Measurements from ENCODE around the gene ZNF865.

Gene ZNF865

DNA sequence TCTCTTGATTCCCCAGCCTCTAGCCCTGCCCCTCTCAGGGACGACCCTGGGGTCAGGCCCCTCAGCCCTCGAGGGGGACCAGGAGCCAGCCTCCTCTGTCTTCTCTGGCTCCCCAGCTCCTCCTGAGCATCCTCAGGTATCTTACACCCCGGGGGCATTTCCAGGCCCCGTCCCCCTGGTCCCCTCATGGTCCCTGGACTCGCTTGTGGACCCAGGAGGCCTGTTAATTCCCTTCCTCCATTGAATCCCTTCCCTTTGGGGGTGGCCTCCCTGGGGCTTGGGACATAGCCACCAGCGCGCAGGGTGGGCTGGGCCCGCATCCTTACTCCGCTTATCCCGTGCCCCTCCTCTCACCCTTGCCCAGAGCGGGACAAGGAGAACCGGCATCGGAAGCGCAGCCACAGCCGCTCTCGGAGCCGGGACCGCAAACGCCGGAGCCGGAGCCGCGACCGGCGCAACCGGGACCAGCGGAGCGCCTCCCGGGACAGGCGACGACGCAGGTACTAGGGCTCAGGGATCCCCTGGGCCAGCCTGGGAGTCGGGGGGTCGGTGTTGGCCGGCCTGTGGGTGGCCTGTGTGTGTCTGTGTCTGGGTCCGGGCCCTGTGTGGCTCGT is 53.5 kb downstream of the ZNF865 start:
- DNase-seq (ENCODE audit: low read depth in 2 of 2) = no peak

DNA sequence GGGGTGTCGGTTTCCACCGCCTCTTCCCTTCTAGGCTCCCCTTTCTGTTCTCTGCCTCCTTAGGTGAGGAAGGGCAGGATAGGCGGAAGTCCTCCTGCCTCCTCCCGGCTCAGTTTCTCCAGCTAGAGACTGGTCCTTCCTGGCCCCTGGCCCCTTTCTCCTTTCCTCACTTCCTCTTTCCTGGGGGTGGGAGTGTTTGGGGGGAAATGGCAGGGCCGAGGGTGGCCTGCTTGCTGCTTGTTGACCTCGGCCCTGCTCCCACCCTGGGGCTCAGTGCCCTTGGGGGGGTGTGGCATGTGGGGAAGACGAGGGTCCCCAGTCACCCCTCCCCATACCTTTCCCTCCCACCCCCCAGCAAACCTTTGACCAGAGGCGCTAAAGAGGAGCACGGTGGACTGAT is 54.4 kb downstream of the ZNF865 start:
- no peak for DNase-seq (ENCODE audit: low read depth in 2 of 2)

DNA sequence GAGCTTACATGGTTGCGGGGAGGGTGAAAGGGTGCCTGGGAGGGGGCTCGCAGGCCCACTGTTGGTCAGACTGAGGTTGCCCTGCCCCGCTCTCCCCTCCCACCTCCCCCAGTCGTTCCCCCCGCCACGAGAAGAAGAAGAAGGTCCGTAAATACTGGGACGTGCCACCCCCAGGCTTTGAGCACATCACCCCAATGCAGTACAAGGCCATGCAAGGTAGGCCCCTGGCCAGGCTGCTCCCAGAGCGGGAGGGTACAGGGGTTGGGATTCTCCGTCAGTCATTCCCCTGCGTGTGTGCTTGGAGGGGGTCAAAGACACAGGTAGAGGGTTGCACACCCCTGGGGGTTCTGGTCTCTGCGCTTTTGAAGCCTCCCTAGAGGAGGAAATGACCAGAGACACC is 55.0 kb downstream of the ZNF865 start:
- no peak for DNase-seq (ENCODE audit: low read depth in 2 of 2)

DNA sequence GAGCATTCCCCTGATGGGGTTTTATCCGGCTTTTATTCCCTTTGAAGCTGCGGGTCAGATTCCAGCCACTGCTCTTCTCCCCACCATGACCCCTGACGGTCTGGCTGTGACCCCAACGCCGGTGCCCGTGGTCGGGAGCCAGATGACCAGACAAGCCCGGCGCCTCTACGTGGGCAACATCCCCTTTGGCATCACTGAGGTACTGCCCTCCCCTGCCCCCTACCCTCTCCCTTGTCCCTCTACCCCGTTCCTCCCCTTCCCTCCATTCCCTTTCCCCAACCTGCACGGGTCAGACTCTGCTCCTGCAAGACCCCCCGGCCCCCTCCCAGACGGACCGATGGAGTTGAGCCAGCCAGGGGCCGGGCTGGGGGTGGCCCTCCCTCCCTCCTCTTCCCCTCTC is 55.5 kb downstream of the ZNF865 start:
- no peak for DNase-seq (ENCODE audit: low read depth in 2 of 2)

DNA sequence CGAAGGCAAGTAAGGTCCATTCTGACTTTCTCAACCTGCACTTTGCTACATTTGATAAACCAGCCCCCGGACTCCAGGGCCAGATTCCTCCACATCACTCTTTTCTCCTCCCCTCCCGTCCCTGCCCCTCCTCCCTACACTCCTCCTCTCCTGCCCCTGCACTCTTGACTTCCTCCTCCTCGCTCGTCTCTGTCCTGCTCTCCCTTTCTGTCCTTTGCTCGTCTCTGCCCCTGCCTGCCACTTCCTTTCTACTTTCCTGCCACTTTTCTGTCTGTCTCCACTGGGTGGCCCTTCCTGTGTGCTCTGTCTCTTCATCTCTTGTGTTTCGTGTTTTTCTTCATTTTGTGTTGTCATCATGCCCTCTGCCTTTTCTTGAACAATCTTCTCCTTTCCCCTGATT is 56.4 kb downstream of the ZNF865 start:
- DNase-seq (ENCODE audit: low read depth in 2 of 2) = no peak

DNA sequence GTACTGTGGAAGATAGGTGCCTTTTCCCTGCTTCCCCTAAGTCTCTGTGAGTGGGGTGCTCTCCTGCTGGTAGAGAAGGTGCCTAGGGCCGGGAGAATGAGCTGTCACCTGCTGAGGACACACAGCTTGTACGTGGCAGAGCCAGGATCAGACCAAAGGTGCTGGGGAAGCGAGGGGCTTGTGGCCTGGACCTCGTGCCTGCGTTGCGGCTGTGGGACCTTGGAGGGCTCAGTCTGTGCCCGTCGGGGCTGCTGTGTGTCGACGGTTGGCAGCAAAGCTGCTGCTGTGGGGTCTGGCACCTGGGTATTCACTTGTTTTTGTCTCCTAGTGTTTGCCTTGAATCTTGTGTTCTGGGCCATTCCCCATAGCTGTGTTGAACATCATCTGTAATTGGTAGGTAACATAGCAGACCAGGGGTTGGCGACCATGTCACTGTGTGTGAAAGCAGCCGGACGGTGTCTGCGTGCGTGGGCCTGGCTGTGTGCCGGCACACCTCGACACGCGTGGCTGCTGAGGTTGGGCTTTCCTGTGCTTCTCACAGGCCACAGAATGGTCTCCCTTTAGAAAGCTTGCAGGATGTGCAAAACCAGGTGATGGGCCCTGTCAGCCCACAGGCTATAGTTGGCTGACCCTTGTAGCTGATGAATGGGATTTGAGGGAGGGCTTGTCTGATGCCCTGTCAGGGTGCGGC is 58.5 kb downstream of the ZNF865 start:
- no peak for DNase-seq (ENCODE audit: low read depth in 2 of 2)

DNA sequence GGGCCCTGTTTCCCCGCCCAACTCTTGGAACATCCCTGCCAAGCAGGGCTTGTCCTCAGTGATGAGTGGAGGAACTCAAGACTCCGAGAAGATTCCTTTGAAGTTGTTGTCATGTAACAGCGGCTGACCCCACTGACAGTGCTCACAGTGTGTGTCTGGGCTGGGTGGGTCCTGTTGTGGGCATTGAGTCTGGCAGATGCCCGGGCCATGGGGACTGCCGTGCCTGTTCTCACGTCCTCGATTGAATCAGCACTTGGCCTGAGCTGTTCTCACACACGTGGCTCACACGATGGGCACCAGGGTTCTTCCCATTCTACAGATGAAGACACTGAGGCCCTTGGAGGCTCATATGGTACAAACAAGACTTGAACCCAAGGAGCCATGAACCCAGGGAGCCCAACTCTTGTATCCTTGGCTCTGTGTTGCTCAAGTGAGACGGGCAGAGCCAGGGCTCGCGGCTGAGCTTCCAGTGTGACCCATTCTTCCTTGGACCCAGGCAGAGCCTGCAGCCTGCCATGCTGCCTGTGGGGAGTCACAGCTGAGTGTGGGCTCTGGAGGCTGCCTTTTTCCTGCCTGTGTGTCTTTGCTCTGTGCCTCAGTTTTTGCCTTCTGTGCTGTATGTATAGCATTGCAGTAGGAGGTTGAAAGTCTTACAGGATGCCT is 61.0 kb downstream of the ZNF865 start:
- no peak for DNase-seq (ENCODE audit: low read depth in 2 of 2)

Data from stimulated activated CD8-positive, alpha-beta memory T cell treated with anti-CD3 and anti-CD28 coated beads, Interleukin-7, amount 100 ng/mL, for 1 hour (primary cell).